GM12873 (cell line): ENCODE measurements around the gene HM13.

Source experiments
- CTCF ChIP-seq: IDR thresholded peaks from 2 replicates; pipeline ENCODE4 v1.5.1; 2012; ENCODE audit warnings: low read depth, mild to moderate bottlenecking, moderate library complexity, low read length, control low read depth; ENCODE audit not compliant: insufficient read depth; ENCODE audit errors: missing control alignments

Gene HM13

GRCh38 chr20:31514154-31515071 lies at the start of gene HM13:
Gene HM13, plus strand, starts transcription at chr20:31514442. Its CDS starts 110 bp downstream, at chr20:31514552.
- TF ChIP-seq CTCF: peak; percentile 93

GRCh38 chr20:31472395-31473330 lies 41.6 kb upstream of the HM13 start:
- no peak for TF ChIP-seq CTCF

- no peak for TF ChIP-seq CTCF
These were observed 40.7 kb upstream of the HM13 start for GRCh38 chr20:31473331-31474096.

- no peak for TF ChIP-seq CTCF
These were observed 40.2 kb upstream of the HM13 start for GRCh38 chr20:31474097-31474436.

- no peak for TF ChIP-seq CTCF
These were observed 39.3 kb upstream of the HM13 start, which contains the start of the genes DEFB124 and REM1 for GRCh38 chr20:31474758-31475427. Gene DEFB124, minus strand, starts transcription at chr20:31475127. Its CDS starts 2,114 bp downstream, at chr20:31473013. Gene REM1, plus strand, starts transcription at chr20:31475288. Its CDS starts 1,158 bp downstream, at chr20:31476446.

GRCh38 chr20:31475472-31476293 lies 38.6 kb upstream of the HM13 start:
- TF ChIP-seq CTCF: no peak
